Measurements from ENCODE around the gene BBIP1.
A peak's percentile ranks its signal among the peaks of the same experiment; 100 is the strongest.
"Not testable (repeated sequence)": the region's sequence is repeated elsewhere in the genome, so short reads cannot be mapped to it uniquely, and the experiment has no call there.

Gene BBIP1

DNA sequence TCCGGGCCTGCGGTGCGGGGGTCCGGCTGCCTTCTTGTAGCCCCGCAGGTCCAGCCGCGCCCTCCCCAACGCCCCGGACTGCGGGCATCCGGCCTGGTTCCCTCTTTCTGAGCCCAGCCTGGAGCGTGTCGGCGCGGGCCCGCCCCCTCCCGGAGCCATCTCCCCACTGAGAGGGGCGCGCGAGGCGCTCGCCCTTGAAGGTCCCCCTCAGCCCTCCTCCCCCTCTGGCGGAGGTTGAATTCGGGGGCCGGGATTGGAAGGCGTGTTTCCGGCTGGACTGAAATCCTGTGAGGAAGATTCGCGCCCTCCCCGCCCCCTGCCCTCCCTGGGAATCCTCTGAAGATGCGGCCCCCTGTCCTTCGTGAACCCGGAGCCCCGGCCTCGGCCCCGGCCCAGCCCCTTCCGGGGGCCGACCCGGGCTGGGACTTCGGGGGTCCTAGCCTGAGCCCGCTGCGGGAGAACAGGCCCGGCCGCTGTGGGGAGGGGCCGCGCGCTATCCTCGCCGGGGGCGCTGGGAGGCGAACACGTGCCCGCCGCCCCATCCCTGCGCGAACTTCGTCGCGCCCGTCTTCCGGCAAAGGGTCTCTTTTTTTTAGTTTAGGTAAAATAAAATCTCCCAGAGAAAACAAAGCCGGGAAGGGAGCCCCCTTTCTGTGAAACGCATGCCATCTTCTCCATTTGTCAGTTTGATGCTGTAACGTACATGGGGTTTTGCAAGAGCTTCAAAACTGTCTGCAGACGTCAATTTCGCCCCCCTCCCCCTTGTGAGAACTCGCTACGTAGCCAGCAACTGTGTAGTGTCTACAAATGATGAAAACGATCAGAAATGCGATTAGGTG lies 46.6 kb downstream of the BBIP1 start:
- peak overlapping the region; percentile 94 for H3K27ac ChIP-seq (ENCODE audit: low read depth, low read length)
- peak overlapping the region; percentile 83 to 84 for H3K4me3 ChIP-seq (ENCODE audit: low read depth in 1 of 2, low read length in 2 of 2)
- no peaks in the 10 kb centered on the region for H3K9me3 ChIP-seq (ENCODE audit: control insufficient read depth in 1 of 2, low read length in 2 of 2)
- no peaks in the 10 kb centered on the region for H3K27me3 ChIP-seq (ENCODE audit: control insufficient read depth in 1 of 2, insufficient read depth in 2 of 2, low read length in 2 of 2)
- H3K4me1 ChIP-seq (ENCODE audit: control insufficient read depth in 1 of 2, insufficient read depth in 2 of 2, low read length in 2 of 2), result peaks cover 11 to 48% of the 10 kb centered on the region in 2 donors
- peaks cover 0 to 8% of the 10 kb centered on the region in 2 donors for H3K36me3 ChIP-seq (ENCODE audit: control insufficient read depth in 1 of 2, insufficient read depth in 2 of 2, low read length in 2 of 2)
- peak overlapping the region; percentile 84 to 89 for H3K9ac ChIP-seq (ENCODE audit: low read depth in 1 of 2, low read length in 2 of 2)

DNA sequence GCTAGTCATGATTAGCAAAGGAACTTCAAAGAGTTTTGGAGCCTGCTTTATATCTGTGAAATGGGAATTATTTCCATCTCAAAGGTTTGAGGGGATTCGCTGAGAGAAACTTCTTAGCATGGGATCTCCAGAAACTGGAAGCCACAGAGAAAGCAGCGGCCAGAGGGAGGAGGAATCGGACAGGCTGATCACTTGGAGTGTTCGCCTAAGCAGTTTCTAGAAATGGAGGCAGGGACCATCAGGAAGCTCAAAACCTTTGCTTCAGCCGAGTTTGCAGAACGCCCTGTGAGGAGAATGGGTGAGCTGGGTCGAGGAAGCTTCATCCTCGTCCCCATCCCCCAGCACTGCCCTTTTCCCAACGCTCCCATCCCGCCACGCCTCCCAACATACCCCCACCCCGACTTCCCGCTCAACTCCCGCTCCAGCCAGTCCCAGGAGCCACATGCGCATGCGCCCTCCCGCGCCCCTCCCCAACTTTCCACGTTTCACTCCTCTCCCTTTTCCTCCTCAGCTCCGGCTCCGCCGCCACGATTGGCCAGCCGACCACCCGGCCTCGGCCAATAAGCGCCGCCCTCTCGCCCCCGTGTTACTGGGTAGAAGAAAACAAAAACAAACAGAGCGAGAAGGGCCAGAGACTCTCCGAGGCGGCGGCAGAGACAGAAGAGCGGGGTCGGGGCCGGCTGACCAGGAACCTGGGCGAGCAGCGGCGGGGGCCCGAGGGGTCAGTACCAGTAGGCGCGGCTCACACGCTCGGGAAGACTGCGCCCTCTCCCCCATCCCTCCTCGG lies 47.5 kb downstream of the BBIP1 start, which contains the start of gene PDCD4:
PDCD4 (plus strand) TSS at position 631 of the 787 bp plus-strand sequence. CDS start 4,100 bp downstream, outside the sequence.
- Histone ChIP-seq H3K27me3 (ENCODE audit: control insufficient read depth in 1 of 2, insufficient read depth in 2 of 2, low read length in 2 of 2) (no peaks in the 10 kb centered on the region), H3K36me3 (ENCODE audit: control insufficient read depth in 1 of 2, insufficient read depth in 2 of 2, low read length in 2 of 2) (peaks cover 0 to 5% of the 10 kb centered on the region in 2 donors), H3K9me3 (ENCODE audit: control insufficient read depth in 1 of 2, low read length in 2 of 2) (no peaks in the 10 kb centered on the region), H3K4me3 (ENCODE audit: low read depth in 1 of 2, low read length in 2 of 2) (peak within 1 kb of the TSS; percentile 83 to 84), H3K4me1 (ENCODE audit: control insufficient read depth in 1 of 2, insufficient read depth in 2 of 2, low read length in 2 of 2) (peaks cover 18 to 52% of the 10 kb centered on the region in 2 donors), H3K27ac (ENCODE audit: low read depth, low read length) (peak within 1 kb of the TSS; percentile 94), H3K9ac (ENCODE audit: low read depth in 1 of 2, low read length in 2 of 2) (peak within 1 kb of the TSS; percentile 87 to 89)

DNA sequence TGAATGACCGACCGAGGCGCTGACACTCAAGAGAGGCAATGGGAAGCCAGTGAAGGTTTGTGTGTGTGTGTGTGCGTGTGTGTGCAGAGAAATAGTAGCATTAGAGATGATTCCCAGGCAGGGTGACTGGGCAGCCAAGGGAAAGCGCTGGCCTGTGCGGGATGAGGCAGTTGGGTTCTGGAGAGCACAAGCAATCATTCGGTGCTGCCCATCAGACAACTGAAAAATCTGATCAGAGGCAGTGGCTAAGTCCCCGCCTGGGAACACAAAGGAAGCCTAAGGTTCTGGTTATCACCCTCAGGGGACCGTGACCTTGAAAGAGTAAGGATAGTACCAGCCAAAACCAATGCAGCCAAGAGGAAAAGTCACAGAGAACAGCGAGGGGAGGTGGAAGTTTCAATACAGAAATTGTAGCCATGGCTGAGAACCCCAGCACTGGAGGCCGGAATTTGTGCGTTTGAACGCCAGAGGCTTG lies 48.1 kb downstream of the BBIP1 start:
- peak overlapping the region; percentile 83 to 84 for H3K4me3 ChIP-seq (ENCODE audit: low read depth in 1 of 2, low read length in 2 of 2)
- peaks cover 21 to 52% of the 10 kb centered on the region in 2 donors for H3K4me1 ChIP-seq (ENCODE audit: control insufficient read depth in 1 of 2, insufficient read depth in 2 of 2, low read length in 2 of 2)
- no peaks in the 10 kb centered on the region for H3K27me3 ChIP-seq (ENCODE audit: control insufficient read depth in 1 of 2, insufficient read depth in 2 of 2, low read length in 2 of 2)
- H3K9me3 ChIP-seq (ENCODE audit: control insufficient read depth in 1 of 2, low read length in 2 of 2), result no peaks in the 10 kb centered on the region
- H3K27ac ChIP-seq (ENCODE audit: low read depth, low read length), result peak overlapping the region; percentile 94
- H3K36me3 ChIP-seq (ENCODE audit: control insufficient read depth in 1 of 2, insufficient read depth in 2 of 2, low read length in 2 of 2), result peaks cover 0 to 2% of the 10 kb centered on the region in 2 donors
- peak overlapping the region; percentile 61 to 87 for H3K9ac ChIP-seq (ENCODE audit: low read depth in 1 of 2, low read length in 2 of 2)

DNA sequence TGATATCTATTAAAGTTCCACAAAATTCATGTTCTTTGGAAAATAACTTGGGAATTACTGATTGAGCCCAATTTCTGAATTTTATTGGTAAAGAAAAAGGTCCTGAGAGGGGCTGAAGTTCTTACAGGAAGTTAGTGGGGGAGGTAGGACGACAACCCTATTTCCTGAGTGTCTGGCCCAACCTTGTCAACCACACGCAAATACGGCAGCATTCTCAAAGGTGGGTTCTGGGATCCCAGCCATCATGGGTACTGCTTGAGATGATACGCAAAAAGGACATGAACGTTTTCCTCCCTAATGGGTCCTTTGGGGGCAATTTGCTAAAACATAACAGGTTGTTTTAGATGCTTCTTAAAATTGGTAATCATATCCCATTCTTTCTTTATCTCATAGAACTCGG lies 50.0 kb downstream of the BBIP1 start:
- Histone ChIP-seq H3K4me1 (ENCODE audit: control insufficient read depth in 1 of 2, insufficient read depth in 2 of 2, low read length in 2 of 2) (peaks cover 39 to 64% of the 10 kb centered on the region in 2 donors), H3K27ac (ENCODE audit: low read depth, low read length) (no peak overlapping the region), H3K27me3 (ENCODE audit: control insufficient read depth in 1 of 2, insufficient read depth in 2 of 2, low read length in 2 of 2) (no peaks in the 10 kb centered on the region), H3K36me3 (ENCODE audit: control insufficient read depth in 1 of 2, insufficient read depth in 2 of 2, low read length in 2 of 2) (no peaks in the 10 kb centered on the region), H3K9me3 (ENCODE audit: control insufficient read depth in 1 of 2, low read length in 2 of 2) (no peaks in the 10 kb centered on the region), H3K9ac (ENCODE audit: low read depth in 1 of 2, low read length in 2 of 2) (peak overlapping the region in 1 of 2 donors; percentile 30), H3K4me3 (ENCODE audit: low read depth in 1 of 2, low read length in 2 of 2) (no peak overlapping the region)

DNA sequence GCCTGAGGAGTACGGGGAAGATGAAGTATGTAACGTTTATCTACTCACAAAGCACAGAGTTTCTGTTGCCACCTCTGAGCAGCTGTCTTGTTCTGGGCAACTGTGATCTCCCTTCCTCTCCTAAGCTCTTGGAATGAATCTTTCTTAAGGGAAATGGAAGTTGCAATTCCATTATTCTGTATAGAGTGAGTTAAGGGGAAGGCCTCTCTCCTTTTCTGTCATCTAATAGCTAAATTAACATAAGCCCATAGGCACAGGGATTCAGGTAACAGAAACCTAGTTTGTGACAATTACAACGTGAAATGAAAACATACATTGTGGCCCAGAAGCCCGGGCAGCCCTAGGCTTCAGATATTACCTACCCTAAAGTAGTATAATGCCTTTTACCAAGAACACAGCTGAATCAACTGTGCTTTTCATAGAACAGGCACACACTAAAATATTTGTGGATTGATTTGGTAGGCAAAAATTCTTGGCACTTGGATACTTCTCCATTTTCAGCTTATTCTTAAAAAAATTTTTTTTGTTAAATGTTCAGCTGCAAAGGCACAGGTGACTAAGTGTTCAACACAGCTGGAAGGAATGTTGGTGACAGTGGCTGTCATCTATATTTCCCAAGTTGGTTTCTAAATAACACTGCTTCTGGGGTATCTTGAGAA lies 51.0 kb downstream of the BBIP1 start:
- no peaks in the 10 kb centered on the region for H3K36me3 ChIP-seq (ENCODE audit: control insufficient read depth in 1 of 2, insufficient read depth in 2 of 2, low read length in 2 of 2)
- no peak overlapping the region for H3K9ac ChIP-seq (ENCODE audit: low read depth in 1 of 2, low read length in 2 of 2)
- no peak overlapping the region for H3K4me3 ChIP-seq (ENCODE audit: low read depth in 1 of 2, low read length in 2 of 2)
- H3K27me3 ChIP-seq (ENCODE audit: control insufficient read depth in 1 of 2, insufficient read depth in 2 of 2, low read length in 2 of 2), result no peaks in the 10 kb centered on the region
- peaks cover 42 to 75% of the 10 kb centered on the region in 2 donors for H3K4me1 ChIP-seq (ENCODE audit: control insufficient read depth in 1 of 2, insufficient read depth in 2 of 2, low read length in 2 of 2)
- no peaks in the 10 kb centered on the region for H3K9me3 ChIP-seq (ENCODE audit: control insufficient read depth in 1 of 2, low read length in 2 of 2)
- H3K27ac ChIP-seq (ENCODE audit: low read depth, low read length), result no peak overlapping the region

DNA sequence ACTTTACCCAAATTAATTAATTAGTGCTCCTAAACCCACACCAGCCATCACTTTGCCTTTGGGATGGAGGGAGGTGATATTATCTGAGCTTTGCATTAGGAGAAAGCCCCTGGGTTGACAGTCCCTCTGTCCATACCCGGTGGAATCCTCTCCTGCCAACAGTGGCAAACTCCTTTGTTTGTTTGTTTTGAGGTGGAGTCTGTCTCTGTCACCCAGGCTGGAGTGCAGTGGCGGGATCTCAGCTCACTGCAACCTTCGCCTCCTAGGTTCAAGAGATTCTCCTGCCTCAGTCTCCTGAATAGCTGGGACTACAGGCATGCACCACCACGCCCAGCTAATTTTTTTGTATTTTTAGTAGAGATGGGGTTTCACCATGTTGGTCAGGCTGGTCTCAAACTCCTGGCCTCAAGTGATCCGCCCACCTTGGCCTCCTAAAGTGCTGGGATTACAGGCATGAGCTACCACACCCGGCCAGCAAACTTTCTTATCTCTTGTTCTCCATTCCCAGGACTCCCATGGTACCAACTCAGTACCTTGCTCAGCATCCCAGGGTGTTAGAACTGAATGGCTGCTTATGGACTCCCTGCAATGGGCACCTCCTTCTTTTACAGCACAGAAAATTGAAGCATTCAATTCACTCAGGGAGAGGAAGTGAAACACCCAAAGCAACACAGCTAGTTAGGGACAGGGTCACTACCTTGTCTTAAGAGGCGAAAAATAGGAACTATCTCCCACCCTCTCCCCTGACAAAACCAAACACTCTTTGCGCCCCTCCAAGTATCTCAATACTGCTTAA lies 51.8 kb downstream of the BBIP1 start:
- H3K27ac ChIP-seq (ENCODE audit: low read depth, low read length); H3K4me3 ChIP-seq (ENCODE audit: low read depth in 1 of 2, low read length in 2 of 2); H3K27me3 ChIP-seq (ENCODE audit: control insufficient read depth in 1 of 2, insufficient read depth in 2 of 2, low read length in 2 of 2); H3K36me3 ChIP-seq (ENCODE audit: control insufficient read depth in 1 of 2, insufficient read depth in 2 of 2, low read length in 2 of 2); H3K9ac ChIP-seq (ENCODE audit: low read depth in 1 of 2, low read length in 2 of 2); H3K9me3 ChIP-seq (ENCODE audit: control insufficient read depth in 1 of 2, low read length in 2 of 2): not testable (repeated sequence)
- peaks cover 42 to 77% of the 10 kb centered on the region in 2 donors for H3K4me1 ChIP-seq (ENCODE audit: control insufficient read depth in 1 of 2, insufficient read depth in 2 of 2, low read length in 2 of 2)

DNA sequence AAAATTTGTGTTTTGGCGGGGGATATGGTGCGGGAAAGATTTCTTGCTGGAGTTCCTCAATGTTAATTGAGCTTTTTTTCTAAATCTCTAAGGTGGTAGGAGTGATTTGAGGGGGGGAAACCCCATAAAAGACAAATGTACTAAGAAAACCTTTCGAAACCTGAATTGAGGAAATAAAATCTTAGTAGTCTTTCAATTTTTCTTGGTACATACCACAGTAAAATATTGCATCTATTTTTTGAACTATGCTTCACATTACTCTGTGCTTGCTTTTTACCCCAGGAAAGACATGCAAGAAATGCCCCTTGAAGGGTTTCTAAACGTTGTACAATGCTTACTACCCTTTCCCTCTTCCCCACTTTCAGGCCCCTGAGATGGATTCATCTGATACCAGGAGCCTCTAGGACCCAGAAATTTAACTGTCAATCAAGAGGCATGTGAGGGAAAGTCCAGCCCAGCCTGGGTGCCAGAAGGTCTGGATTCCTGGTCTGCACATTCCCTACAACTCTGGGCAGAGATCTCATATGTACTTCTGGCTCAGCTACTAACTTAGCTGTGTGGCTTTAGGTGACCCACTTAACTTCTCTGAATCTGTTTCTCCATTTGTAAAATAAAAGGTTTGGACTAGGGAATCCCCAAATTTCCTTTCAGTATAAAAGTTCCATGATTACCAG lies 53.0 kb downstream of the BBIP1 start:
- H3K36me3 ChIP-seq (ENCODE audit: control insufficient read depth in 1 of 2, insufficient read depth in 2 of 2, low read length in 2 of 2), result no peaks in the 10 kb centered on the region
- H3K27ac ChIP-seq (ENCODE audit: low read depth, low read length), result peak overlapping the region; percentile 87
- H3K9ac ChIP-seq (ENCODE audit: low read depth in 1 of 2, low read length in 2 of 2), result peak overlapping the region; percentile 43 to 59
- no peaks in the 10 kb centered on the region for H3K9me3 ChIP-seq (ENCODE audit: control insufficient read depth in 1 of 2, low read length in 2 of 2)
- peak overlapping the region in 1 of 2 donors; percentile 50 for H3K4me3 ChIP-seq (ENCODE audit: low read depth in 1 of 2, low read length in 2 of 2)
- peaks cover 44 to 77% of the 10 kb centered on the region in 2 donors for H3K4me1 ChIP-seq (ENCODE audit: control insufficient read depth in 1 of 2, insufficient read depth in 2 of 2, low read length in 2 of 2)
- H3K27me3 ChIP-seq (ENCODE audit: control insufficient read depth in 1 of 2, insufficient read depth in 2 of 2, low read length in 2 of 2), result no peaks in the 10 kb centered on the region

DNA sequence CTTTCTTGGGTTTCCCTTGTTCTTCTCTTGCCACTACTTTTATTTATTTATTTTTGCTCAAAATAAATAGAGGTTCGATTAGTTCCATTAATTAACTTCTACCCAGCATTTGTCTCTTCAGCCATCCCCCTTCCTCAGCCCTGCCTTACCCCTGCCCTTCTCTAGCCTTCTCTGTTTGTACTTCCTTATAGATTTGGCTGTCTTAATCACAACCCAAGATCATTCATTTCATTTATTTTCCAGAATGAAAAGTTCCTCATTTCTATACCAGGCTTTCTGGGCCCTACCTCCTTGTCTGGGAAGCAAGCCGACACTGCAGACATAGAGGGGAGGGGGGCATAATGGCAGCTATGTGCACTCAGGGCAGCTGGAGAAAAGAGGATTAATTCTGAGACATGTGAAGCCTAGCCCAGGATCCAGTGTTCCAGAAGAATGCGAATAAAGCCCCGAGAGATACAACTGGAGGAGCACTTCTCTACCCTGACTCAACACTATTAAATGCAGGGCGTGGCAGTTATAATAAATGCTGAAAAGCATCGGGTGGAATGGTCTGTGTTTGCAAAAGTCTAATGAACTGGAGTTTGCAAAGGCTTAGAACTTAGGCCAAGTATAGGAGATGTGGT lies 53.7 kb downstream of the BBIP1 start:
- Histone ChIP-seq H3K27me3 (ENCODE audit: control insufficient read depth in 1 of 2, insufficient read depth in 2 of 2, low read length in 2 of 2) (no peaks in the 10 kb centered on the region), H3K9me3 (ENCODE audit: control insufficient read depth in 1 of 2, low read length in 2 of 2) (no peaks in the 10 kb centered on the region), H3K4me3 (ENCODE audit: low read depth in 1 of 2, low read length in 2 of 2) (peak overlapping the region; percentile 40 to 50), H3K36me3 (ENCODE audit: control insufficient read depth in 1 of 2, insufficient read depth in 2 of 2, low read length in 2 of 2) (no peaks in the 10 kb centered on the region), H3K27ac (ENCODE audit: low read depth, low read length) (peak overlapping the region; percentile 87), H3K9ac (ENCODE audit: low read depth in 1 of 2, low read length in 2 of 2) (peak overlapping the region; percentile 43 to 59), H3K4me1 (ENCODE audit: control insufficient read depth in 1 of 2, insufficient read depth in 2 of 2, low read length in 2 of 2) (peaks cover 47 to 79% of the 10 kb centered on the region in 2 donors)

All from duodenal mucosa (tissue), 2 donors.